ENCODE measurements around the gene CACFD1.

The CACFD1 gene

DNA sequence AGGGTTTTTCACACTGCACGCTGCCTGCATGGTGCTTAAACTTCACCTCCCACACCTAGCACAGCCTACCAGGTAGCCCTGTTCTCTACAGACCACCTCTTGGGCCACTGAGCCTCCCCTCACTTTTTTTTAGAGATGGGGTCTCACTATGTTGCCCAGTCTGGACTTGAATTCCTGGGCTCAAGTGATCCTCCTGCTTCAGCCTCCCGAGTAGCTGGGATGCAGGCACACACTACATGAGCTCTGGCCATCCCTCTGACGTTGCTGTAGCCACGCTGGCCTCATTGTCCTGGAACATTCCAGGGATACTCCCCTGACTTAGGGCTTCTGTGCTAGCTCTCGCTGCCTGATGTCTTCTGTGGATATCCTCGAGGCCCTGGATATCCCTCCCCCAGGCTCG is 7.2 kb upstream of the CACFD1 start:
- CTCF ChIA-PET, result interaction anchor here (1.7 kb wide), 1 partner anchor 33 kb away, joined by 3 read pairs; no protein-coding TSS in a partner anchor
- no peak overlapping the region for H3K4me3 Mint-ChIP-seq
- DNase-seq, result no peak
- H3K9me3 Mint-ChIP-seq, result no peaks in the 10 kb centered on the region
- H3K4me1 Mint-ChIP-seq, result no peaks in the 10 kb centered on the region
- H3K36me3 Mint-ChIP-seq, result no peaks in the 10 kb centered on the region
- no peak overlapping the region for H3K27ac Mint-ChIP-seq
- H3K27me3 Mint-ChIP-seq, result peaks cover 19% of the 10 kb centered on the region

DNA sequence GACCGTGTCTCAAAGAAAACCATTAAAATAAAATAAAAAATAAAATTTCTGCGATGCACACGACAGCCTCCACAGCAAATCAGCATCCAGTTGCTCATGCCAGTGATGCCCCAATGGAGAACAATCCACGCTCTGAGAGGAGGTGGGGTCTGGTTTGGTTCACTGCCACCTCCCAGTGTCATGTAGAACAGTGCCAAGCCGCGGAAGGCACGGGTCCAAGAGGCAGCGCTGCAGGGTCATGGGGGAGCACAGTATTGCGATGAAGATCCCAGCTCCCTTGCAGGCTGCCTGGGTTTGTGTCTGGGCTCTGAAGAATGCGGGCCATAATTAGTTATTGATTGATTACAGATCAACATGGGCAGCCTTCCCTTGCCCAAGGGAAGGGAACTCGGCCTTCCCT is 6.1 kb upstream of the CACFD1 start:
- no peaks in the 10 kb centered on the region for H3K36me3 Mint-ChIP-seq
- no peak for DNase-seq
- no peak overlapping the region for H3K27ac Mint-ChIP-seq
- no peaks in the 10 kb centered on the region for H3K9me3 Mint-ChIP-seq
- CTCF ChIA-PET, result interaction anchor here (1.7 kb wide), 1 partner anchor 32 kb away, joined by 3 read pairs; no protein-coding TSS in a partner anchor
- H3K4me3 Mint-ChIP-seq, result no peak overlapping the region
- H3K4me1 Mint-ChIP-seq, result no peaks in the 10 kb centered on the region
- H3K27me3 Mint-ChIP-seq, result peaks cover 29% of the 10 kb centered on the region

DNA sequence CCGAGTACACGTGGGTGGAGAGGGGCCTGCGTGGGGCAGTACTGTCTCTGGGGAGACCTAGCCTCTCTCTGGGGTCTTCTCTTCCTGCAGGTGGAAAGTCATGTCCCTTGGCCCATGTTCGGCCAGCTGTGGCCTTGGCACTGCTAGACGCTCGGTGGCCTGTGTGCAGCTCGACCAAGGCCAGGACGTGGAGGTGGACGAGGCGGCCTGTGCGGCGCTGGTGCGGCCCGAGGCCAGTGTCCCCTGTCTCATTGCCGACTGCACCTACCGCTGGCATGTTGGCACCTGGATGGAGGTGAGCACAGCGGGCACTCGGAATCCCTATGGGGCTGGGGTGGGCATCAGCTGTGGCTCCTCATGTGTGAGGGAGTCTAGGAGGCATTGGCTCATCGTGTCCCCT is 5.5 kb upstream of the CACFD1 start:
- no peak overlapping the region for H3K4me3 Mint-ChIP-seq
- peaks cover 2% of the 10 kb centered on the region for H3K4me1 Mint-ChIP-seq
- H3K9me3 Mint-ChIP-seq, result no peaks in the 10 kb centered on the region
- DNase-seq, result no peak
- no peak overlapping the region for H3K27ac Mint-ChIP-seq
- peaks cover 36% of the 10 kb centered on the region for H3K27me3 Mint-ChIP-seq
- no peaks in the 10 kb centered on the region for H3K36me3 Mint-ChIP-seq
- CTCF ChIA-PET, result no interaction called here

DNA sequence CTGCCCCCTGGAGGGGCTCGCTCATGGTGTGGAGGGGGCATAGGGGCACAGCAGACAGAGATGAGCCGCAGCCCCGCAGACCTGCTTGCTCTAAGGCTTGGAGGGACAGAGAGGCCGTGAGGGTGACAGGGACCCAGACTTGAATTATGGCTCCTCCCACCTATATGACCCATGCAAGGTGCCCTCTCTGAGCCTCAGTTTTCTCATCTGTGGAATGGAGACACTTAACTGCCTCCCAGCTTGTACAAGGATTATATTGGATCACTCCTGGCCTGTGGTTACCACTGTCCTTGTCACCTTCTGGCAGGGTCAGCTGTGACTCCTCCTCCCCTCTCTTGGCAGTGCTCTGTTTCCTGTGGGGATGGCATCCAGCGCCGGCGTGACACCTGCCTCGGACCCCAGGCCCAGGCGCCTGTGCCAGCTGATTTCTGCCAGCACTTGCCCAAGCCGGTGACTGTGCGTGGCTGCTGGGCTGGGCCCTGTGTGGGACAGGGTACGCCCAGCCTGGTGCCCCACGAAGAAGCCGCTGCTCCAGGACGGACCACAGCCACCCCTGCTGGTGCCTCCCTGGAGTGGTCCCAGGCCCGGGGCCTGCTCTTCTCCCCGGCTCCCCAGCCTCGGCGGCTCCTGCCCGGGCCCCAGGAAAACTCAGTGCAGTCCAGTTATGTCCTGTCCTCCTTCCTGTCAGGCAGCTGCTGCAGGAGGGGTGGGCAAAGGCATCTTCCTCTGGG is 4.7 kb upstream of the CACFD1 start:
- no peak for DNase-seq
- Mint-ChIP-seq H3K9me3 (no peaks in the 10 kb centered on the region), H3K4me1 (peaks cover 6% of the 10 kb centered on the region), H3K27ac (no peak overlapping the region), H3K27me3 (peaks cover 44% of the 10 kb centered on the region), H3K36me3 (no peaks in the 10 kb centered on the region), H3K4me3 (no peak overlapping the region)
- CTCF ChIA-PET, result interaction anchor here (1.4 kb wide), 1 partner anchor 30 kb away, joined by 3 read pairs; no protein-coding TSS in a partner anchor

DNA sequence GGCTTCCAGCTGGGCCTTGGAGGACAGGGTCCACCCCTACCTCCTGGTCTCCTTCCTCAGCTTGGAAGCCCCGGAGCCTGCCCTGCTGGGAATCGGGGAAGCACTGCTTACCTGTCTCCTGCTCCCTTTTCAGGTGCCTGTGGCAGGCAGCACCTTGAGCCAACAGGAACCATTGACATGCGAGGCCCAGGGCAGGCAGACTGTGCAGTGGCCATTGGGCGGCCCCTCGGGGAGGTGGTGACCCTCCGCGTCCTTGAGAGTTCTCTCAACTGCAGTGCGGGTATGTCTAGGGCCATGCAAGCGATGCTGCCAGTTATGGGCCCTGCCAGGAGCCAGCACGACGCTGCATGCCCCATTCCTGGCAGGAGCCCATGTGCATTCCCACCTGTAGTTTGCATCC is 3.8 kb upstream of the CACFD1 start:
- Mint-ChIP-seq H3K4me3 (no peak overlapping the region), H3K36me3 (no peaks in the 10 kb centered on the region), H3K27ac (no peak overlapping the region), H3K9me3 (no peaks in the 10 kb centered on the region), H3K4me1 (peaks cover 10% of the 10 kb centered on the region), H3K27me3 (peaks cover 50% of the 10 kb centered on the region)
- CTCF ChIA-PET, result interaction anchor here (1.3 to 1.4 kb wide), 2 partner anchors 14 to 29 kb away, joined by 3 read pairs; no protein-coding TSS in a partner anchor
- no peak for DNase-seq

DNA sequence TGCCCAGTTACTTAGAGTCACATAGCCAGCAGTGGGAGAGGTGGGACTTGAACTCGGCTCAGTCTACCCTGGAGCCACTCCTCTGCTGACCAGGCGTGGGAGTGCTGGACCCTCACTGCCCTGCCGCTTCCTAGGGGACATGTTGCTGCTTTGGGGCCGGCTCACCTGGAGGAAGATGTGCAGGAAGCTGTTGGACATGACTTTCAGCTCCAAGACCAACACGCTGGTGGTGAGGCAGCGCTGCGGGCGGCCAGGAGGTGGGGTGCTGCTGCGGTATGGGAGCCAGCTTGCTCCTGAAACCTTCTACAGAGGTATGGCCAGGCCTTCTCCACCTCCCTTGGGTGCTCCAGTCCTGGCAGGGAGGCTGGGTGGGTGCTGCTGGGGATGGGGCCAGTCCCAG is 3.4 kb upstream of the CACFD1 start:
- no peak for DNase-seq
- no peak overlapping the region for H3K4me3 Mint-ChIP-seq
- CTCF ChIA-PET, result interaction anchor here (1.3 to 1.4 kb wide), 2 partner anchors 14 to 29 kb away, joined by 3 read pairs; no protein-coding TSS in a partner anchor
- no peak overlapping the region for H3K27ac Mint-ChIP-seq
- H3K4me1 Mint-ChIP-seq, result peaks cover 10% of the 10 kb centered on the region
- peaks cover 55% of the 10 kb centered on the region for H3K27me3 Mint-ChIP-seq
- no peaks in the 10 kb centered on the region for H3K36me3 Mint-ChIP-seq
- H3K9me3 Mint-ChIP-seq, result no peaks in the 10 kb centered on the region

DNA sequence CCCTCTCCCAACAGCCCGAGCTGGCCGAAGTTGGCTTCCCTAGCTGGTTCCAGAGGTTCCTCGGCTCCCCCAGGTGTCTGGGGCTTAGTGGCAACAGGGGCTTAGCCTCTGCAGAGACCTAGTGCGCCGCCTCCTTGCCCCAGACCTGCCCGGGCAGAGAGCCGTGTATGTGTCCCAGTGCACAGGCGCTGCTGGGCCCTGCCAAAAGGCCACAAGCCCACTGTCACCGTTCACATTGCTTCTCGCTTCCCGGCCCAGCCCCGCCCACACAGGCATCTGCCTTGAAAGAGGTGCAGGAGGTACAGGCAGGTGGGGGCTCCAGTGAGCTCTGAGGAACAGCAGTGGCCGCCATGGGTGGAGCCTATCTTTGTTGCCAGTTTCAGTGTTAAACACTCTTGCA is 2.5 kb upstream of the CACFD1 start:
- Mint-ChIP-seq H3K27me3 (peaks cover 63% of the 10 kb centered on the region), H3K4me3 (no peak overlapping the region), H3K9me3 (no peaks in the 10 kb centered on the region), H3K36me3 (no peaks in the 10 kb centered on the region), H3K4me1 (peaks cover 10% of the 10 kb centered on the region), H3K27ac (no peak overlapping the region)
- CTCF ChIA-PET, result interaction anchor here (1.3 kb wide), 1 partner anchor 15 kb away, joined by 3 read pairs; no protein-coding TSS in a partner anchor
- no peak for DNase-seq

DNA sequence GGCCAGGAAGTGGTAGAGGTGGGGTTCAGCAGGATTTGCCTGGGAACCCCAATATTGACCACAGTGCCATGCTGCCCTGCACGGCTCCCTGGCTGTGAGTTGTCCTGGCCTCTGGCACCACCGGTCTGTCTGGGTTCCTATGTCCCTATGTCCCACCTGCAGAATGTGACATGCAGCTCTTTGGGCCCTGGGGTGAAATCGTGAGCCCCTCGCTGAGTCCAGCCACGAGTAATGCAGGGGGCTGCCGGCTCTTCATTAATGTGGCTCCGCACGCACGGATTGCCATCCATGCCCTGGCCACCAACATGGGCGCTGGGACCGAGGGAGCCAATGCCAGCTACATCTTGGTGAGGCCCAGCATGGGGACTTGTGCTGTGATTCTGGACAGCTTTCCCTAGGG is 2.0 kb upstream of the CACFD1 start:
- H3K4me3 Mint-ChIP-seq, result no peak overlapping the region
- H3K27me3 Mint-ChIP-seq, result peaks cover 64% of the 10 kb centered on the region
- no peak overlapping the region for H3K27ac Mint-ChIP-seq
- H3K9me3 Mint-ChIP-seq, result no peaks in the 10 kb centered on the region
- no peak for DNase-seq
- H3K36me3 Mint-ChIP-seq, result no peaks in the 10 kb centered on the region
- CTCF ChIA-PET, result interaction anchor here (0.6 kb wide), 1 partner anchor 272 kb away, joined by 4 read pairs; no protein-coding TSS in a partner anchor
- peaks cover 10% of the 10 kb centered on the region for H3K4me1 Mint-ChIP-seq

DNA sequence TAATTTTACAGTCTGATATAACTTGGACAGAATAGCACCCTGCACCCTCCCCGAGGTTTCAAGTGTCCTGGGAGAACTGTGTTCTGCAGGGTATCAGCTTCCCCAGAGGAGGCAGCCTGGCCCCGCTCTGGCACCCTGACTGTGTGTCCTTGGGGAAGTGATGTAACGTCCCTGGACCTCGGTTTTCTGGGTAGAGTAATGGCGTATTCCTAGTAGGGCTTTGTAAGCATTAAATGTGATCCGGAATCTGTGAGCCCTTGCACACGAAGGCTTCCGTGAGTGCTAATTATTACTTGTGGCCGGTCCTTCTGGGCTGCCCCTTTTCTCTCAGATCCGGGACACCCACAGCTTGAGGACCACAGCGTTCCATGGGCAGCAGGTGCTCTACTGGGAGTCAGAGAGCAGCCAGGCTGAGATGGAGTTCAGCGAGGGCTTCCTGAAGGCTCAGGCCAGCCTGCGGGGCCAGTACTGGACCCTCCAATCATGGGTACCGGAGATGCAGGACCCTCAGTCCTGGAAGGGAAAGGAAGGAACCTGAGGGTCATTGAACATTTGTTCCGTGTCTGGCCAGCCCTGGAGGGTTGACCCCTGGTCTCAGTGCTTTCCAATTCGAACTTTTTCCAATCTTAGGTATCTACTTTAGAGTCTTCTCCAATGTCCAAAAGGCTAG is 1.0 kb upstream of the CACFD1 start:
- H3K27ac Mint-ChIP-seq, result no peak overlapping the region
- CTCF ChIA-PET, result interaction anchor here (0.6 to 2.1 kb wide), 2 partner anchors 27 to 273 kb away, joined by 4 to 9 read pairs; no protein-coding TSS in a partner anchor
- peaks cover 10% of the 10 kb centered on the region for H3K4me1 Mint-ChIP-seq
- no peaks in the 10 kb centered on the region for H3K36me3 Mint-ChIP-seq
- H3K9me3 Mint-ChIP-seq, result no peaks in the 10 kb centered on the region
- H3K4me3 Mint-ChIP-seq, result peak overlapping the region; percentile 82
- peaks cover 70% of the 10 kb centered on the region for H3K27me3 Mint-ChIP-seq
- DNase-seq, result no peak

DNA sequence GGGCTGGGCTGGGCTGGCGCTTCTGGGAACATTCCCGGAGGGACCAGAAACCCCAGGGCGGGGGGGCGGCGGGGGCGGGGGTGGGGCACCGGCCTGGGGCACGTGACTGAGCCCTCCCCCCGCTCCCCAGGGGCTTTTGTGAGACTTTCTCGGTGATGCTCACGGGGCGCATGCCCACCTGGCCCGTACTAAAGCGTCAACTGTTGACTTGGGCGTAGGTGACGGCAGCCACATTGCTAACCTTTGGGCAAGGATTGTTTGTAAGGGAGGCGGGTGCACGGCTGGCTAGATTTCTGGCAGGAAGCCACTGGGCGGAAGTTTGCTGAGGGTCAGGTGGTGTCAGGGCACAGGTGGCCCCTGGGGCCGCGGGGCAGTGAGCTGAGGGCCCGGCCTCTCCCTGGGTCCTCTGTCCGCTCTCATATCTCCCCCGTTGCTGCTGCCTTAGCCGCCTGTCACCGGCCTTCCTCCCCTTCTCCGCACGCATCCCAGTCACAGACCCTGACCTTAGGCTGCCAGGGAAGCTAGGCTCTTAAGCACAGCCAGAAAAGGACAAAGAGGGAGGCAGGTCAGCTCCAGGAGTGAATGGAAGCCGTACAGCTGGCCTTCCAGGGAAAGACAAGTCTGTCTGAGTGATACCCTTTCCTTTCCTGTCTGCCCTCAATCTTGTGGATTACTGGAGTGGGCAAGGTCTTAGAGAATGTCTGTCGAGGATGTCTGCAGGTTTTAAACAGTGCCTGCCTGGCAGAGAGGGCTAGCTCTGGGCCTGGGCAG is 812 bp downstream of the CACFD1 start:
- CTCF ChIA-PET, result no interaction called here
- H3K36me3 Mint-ChIP-seq, result no peaks in the 10 kb centered on the region
- DNase-seq, result no peak
- H3K4me1 Mint-ChIP-seq, result peaks cover 10% of the 10 kb centered on the region
- H3K27ac Mint-ChIP-seq, result no peak overlapping the region
- H3K27me3 Mint-ChIP-seq, result peaks cover 76% of the 10 kb centered on the region
- H3K4me3 Mint-ChIP-seq, result peak overlapping the region; percentile 56
- no peaks in the 10 kb centered on the region for H3K9me3 Mint-ChIP-seq

DNA sequence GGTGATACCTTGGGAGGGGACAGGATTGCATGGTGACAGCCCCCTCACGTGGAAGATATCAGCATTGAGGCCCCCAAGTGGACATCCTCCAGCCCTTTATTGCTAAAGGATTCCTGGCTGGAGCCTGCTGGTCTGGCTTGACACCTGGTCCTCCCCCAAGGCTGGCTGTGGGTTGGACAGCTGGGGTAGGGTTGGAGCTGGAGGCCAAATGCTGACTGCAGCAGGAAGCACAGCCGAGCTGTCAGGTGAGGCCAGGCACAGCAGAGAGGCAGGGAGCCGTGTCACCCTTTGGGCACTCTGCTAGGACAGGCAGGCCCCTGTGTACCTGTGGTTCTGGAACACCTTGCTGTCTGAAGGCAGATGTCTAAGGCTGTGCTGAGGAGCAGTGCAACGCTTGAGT is 2.2 kb downstream of the CACFD1 start:
- peaks cover 69% of the 10 kb centered on the region for H3K27me3 Mint-ChIP-seq

DNA sequence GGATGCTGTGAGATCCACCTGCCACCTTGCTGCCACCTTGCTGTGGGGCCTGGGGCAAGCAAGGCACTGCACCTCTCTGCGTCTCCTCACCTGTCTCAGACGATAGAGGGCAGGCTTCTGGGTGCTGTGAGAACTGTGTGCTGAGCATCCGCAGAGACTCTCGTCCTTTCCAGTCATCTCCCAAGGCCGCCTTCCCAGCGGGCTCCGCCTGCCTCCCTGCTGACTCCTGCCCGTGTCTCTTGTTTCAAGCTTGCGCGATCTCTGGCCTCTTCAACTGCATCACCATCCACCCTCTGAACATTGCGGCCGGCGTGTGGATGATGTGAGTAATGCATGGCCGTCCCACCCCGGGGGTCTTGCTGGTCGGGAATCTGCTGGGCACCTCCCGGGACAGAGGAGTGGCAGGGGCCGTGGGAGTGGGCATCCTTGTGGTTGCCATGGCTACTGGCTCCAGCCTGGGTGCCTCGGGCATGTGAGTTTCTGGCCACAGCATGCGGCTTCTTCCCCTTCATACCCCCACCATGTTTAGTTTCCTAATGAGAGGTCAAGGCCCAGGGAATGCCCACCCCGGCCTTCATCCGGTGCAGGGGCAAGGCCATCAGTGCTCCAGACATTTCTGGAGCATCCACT is 3.6 kb downstream of the CACFD1 start:
- CTCF ChIA-PET, result no interaction called here
- peaks cover 62% of the 10 kb centered on the region for H3K27me3 Mint-ChIP-seq
- no peaks in the 10 kb centered on the region for H3K9me3 Mint-ChIP-seq
- no peaks in the 10 kb centered on the region for H3K36me3 Mint-ChIP-seq
- H3K27ac Mint-ChIP-seq, result no peak overlapping the region
- H3K4me1 Mint-ChIP-seq, result peaks cover 10% of the 10 kb centered on the region
- no peak overlapping the region for H3K4me3 Mint-ChIP-seq
- no peak for DNase-seq

More for the DNA sequence above, 2.2 kb downstream of the CACFD1 start:
- H3K9me3 Mint-ChIP-seq, result no peaks in the 10 kb centered on the region
- no peak for DNase-seq
- CTCF ChIA-PET, result no interaction called here
- H3K4me1 Mint-ChIP-seq, result peaks cover 10% of the 10 kb centered on the region
- H3K4me3 Mint-ChIP-seq, result no peak overlapping the region
- H3K36me3 Mint-ChIP-seq, result no peaks in the 10 kb centered on the region
- no peak overlapping the region for H3K27ac Mint-ChIP-seq

DNA sequence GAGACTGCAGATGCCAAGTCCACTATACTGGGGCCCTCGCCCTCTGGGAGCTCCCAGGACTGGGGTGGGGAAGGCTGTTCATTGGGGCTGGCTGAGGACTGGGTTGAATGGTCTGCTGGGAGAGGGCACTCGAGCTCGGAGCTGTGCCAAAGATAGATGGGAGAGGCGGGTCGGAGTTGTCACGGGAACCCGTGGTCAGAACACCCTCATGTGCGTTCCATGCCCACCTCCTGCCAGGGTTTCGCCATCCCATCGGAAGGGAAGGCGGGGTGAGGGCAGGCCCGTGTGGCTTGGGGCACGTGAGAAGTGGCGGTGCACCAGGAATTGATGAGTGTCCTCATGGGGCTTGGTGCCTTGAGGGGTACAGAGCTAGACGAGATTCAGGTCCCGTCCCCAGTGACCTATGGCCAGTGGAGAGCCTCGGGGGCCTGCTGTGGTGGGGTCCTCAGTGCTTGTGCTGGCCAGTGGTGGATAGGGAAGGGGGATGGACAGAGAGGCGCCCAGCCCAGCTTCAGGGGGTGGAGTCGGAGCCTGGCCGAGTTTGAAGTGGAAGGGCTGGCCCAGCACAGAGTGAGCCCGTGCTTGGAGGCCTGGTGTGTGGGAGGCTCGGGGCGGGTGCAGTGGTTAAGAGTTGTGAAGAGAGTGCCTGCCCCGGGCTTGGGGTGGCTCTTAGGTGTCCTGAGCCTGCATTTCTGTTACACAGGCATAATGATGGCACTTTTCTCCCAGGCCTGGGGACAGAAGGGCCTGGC is 4.3 kb downstream of the CACFD1 start:
- DNase-seq, result no peak
- Mint-ChIP-seq H3K36me3 (no peaks in the 10 kb centered on the region), H3K4me1 (peaks cover 10% of the 10 kb centered on the region), H3K27me3 (peaks cover 55% of the 10 kb centered on the region), H3K4me3 (no peak overlapping the region), H3K9me3 (no peaks in the 10 kb centered on the region), H3K27ac (no peak overlapping the region)
- CTCF ChIA-PET, result no interaction called here
